HUDEP-2 (cell line): ENCODE measurements around the gene NFE2L3.
A peak's percentile ranks its signal among the peaks of the same experiment; 100 is the strongest.
"Not testable (repeated sequence)": the region's sequence is repeated elsewhere in the genome, so short reads cannot be mapped to it uniquely, and the experiment has no call there.

Experiments used
- DNase-seq, 76 experiments: peaks; one replicate each; lab custom pipeline; 2025; ENCODE audit not compliant: unreplicated experiment in 76 of 76; lab: John Stamatoyannopoulos, UW

Gene NFE2L3

DNA sequence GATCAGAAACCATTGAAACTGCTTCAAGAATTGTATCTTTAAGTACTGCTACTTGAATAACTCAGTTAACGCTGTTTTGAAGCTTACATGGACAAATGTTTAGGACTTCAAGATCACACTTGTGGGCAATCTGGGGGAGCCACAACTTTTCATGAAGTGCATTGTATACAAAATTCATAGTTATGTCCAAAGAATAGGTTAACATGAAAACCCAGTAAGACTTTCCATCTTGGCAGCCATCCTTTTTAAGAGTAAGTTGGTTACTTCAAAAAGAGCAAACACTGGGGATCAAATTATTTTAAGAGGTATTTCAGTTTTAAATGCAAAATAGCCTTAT is 33.8 kb downstream of the NFE2L3 start:
- peak in 2 of 76 experiments; percentile 6 to 16 for DNase-seq

DNA sequence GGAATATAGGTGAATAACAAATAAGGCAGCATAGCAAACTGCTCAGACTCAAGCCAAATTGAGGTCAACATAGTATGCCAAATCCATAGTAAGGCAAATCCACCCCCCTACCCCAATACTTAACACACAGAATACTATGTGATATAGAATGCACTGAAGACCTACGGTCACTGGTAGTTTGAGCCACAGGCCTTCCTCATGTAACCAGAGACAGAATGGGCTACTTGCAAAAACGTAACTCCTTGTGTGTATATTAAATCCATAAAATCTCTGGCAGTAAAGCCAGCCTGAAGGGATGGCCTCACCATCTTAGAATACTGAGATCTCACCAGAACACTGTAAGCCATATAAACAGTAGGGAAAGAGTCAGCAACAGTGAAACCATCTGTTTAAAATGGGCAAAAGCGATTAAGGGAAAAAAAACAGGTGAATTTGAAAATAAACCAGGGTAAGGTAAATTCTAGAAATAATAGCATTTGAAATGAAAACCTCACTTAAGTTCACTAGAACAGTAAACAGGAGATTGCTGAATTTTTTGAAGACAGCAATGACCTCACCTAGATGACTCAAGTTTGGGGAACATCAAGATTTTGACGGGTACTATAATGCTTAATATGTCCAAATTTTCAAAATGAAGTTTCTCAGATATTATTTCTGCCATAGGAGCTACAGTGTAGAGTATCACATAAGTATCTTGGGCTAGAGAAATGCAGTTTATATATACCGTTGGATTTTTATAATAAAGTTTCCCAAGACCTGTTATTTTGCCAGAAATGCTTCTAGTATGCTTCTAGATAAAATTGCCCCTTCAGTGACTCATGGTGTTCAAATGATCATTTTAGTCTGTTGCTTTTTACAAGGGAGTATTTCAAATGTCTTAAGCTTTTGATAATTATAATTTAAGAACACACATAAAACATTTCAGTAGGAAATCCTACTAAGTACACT is 34.6 kb downstream of the NFE2L3 start:
- DNase-seq = no peak

DNA sequence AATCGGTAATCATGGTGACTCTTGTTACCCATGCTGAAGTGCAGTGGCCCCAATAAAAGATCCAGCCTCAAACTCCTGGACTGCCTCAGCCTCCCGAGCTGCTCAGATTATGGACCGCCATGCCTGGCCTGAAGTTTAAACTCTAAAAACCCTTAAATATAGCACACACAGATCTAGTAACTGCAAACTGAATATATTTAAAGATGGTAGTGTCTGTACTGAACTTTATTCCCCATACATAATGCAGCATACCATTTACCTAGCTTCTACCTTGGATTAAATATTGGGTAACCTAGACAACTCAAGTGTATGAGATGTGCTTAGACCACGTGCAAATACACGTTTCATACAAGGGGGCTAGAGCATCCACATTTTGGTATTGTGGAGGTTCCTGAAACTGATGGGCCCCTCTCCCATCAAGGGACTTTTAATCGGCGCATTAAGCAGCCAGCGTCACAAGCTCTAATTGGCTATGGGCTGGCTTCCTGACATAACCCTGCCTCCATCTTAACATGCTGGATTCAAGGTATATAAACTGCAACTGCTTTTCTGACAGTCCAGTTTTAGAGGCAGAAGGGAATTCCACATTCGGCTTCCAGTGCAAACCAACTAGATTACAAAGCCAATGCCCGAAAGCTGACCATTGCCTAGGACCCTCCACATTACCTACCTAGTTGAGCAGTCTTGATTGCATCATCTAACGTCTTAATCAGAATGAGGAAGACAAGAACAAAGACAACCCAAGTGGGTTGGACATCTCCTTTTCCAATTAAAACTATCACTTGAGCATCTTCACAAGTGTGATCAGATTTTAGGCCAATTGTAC is 35.6 kb downstream of the NFE2L3 start:
- DNase-seq = peak in 7 of 76 experiments; percentile 22 to 43 (median 37)

DNA sequence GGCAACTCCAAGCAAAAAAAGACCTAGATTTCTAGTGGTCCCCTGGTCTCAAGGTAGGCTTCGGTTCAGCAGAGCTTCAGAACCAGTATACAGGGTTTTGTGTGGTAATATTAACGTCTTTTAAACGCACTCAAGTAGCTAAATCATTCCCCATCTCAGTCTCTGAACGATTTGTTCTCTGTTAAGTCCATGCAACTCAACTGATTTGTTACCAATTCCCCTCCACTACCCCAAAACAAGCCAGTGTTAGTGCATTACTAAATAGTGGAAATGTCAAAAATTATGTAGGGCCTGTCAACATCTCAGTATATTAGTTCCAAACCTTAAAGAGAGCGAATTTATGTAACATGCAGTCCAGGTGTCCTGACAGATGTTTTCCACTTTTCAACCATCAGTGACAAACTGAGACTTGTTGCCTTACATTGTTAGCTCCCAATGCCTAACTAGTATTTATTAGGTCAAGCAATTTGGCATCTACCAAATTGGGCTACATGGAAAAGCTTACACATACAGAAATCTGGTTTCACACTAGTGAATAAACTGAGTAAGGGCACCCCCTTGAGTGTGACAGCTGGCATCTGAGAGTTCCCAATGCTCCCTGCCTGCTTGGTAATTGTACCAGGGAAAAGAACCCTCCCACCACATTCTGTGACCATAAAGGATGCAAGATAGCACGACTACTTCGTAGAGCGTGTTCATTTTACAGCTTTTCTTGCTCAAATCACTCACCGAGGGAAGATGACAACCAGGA is 36.4 kb downstream of the NFE2L3 start:
- peak in 1 of 76 experiments; percentile 29 for DNase-seq

DNA sequence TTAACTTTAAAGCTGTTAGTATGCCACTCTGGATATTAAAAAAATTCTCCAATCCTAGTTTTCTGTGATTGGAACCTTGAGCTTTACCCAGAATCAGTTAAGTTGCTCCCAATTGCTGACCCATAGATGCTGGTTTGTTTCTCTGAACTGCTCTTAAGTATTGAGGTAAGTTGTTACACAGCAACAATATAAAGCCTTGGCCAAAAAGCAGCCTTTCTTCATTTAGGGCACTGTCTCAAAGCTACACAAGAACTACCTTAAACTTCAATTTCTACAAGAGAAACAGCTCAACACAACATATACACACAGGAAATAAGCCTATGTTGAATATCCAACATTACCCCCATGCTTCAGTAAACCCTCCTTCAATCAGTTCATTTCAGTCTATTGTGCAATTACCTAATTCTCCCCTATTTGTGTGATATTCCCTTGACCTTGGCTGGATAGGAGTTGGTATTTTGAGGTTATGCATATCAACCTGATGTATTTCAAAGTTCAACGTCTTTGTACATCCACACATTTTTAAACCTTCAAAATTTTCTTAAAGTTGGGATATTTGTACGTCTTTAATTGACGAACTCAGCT is 37.1 kb downstream of the NFE2L3 start:
- DNase-seq = no peak

DNA sequence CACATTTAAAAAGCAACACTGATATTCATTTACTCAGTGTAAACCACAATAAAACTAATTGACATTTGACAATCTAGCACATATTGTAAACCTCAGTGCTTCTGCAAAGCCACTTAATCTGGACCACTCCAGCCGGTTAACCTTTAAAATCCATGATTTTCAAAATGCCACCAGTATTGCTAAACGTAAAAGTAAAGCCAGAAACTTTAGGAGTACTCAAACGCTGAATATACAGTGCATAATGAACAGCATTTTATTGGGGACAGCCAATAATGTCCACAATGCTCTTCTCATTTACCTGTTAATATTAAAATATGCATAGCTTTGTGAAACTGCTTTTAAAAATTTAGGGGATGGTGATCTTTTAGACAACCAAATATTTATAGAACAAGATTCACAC is 37.7 kb downstream of the NFE2L3 start:
- DNase-seq = no peak

DNA sequence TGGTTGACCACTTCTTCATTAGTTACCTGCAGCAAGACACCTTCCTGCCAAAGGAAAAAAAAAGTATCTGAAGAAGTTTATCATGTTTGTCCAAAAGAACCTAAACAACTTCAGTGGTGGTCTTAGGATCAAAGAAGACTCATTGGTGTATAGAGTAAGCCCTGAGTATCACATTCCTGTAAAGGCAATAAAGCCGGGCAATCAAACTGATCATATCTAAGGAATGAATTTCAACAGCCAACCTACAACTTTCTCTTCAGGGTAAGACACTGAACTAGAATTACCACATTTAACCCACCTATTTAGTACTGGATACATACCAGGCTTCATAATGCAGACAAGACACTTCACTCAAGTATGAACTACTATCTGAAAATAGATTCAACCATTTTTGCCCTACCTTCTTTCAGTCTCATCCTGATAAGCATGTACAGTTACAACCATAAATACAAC is 38.4 kb downstream of the NFE2L3 start:
- DNase-seq = no peak

DNA sequence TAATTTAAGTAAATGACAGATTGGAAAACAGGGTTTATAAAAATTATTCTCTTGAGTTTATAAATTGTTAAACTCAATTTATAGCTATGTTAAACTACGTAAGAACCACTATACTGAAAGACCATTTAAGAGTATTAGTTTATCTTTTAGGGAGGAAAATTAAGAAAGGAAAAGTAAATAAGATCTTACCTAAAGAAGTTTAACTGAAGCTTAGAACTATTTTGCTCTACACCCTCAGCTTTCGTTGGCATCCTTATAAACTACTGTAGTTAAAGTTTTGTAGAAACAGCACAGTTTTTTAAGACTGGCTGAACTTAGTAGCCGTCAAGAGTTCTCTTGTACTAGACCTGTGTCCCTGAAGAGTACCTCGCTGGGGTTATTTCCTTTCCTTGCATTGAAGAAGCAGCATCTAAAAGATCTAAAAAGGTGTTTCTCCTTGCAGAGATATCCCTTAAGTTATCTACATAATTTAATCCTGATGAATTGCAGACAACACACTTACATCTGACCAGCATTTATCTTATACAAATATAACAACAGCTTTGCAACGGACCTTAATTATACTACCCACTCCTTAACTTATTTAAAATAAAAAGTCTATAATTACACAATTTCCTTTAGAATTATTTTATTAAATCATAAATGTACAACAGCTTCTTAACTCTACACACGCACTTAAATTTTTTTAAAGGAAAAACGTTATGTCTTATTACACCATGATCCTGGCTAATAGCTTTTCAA is 39.4 kb downstream of the NFE2L3 start:
- no peak for DNase-seq

DNA sequence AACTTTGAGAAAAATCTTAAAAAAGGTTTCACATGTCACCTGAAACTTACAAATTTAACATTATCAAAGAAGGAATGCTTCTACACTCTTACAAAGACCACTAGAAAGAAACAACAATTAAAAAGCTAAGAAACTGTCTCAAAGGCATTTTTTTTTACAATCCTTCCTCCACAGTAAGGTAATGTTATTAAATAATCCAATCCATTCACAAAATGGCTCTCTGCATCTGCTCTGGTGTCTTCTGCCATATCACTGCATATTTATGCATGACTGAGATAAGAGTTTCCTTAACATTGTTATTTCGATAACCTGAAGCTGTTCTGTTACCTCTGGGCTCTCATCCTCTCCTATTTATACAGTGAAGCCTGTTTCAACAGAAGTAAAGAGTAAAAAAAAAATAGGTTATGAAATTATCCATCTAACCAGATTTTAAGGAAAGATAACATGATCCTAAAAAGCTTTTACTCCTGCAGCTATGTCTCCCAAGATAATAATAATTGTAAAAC is 40.0 kb downstream of the NFE2L3 start:
- DNase-seq = no peak

DNA sequence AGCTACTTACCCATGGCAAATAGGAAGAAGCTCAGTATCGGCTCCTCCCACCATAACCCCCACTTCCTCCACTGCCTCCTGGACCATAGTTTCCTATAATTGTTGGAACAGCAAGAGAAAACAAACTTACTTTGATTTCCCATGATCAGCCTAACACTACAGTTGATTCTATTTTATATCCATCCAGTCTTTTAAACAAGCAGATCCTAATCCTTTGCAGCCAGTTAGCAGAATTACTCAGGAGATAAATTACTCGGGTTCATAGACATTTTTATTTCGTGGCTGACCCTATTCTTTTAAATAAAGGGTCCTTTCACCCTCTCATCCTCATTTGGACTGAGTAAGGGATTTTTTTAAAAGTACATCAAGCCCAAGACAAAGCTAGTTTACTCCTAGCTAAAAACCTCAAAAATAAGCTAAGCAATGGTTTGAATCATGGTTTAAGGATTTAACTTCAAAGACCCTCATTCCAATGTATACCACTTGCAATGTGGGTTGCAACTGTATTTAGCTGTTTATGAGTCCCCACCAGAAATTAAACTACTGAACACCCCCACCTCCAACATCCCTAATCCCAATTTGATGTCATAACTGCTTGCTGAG is 40.6 kb downstream of the NFE2L3 start:
- no peak for DNase-seq

DNA sequence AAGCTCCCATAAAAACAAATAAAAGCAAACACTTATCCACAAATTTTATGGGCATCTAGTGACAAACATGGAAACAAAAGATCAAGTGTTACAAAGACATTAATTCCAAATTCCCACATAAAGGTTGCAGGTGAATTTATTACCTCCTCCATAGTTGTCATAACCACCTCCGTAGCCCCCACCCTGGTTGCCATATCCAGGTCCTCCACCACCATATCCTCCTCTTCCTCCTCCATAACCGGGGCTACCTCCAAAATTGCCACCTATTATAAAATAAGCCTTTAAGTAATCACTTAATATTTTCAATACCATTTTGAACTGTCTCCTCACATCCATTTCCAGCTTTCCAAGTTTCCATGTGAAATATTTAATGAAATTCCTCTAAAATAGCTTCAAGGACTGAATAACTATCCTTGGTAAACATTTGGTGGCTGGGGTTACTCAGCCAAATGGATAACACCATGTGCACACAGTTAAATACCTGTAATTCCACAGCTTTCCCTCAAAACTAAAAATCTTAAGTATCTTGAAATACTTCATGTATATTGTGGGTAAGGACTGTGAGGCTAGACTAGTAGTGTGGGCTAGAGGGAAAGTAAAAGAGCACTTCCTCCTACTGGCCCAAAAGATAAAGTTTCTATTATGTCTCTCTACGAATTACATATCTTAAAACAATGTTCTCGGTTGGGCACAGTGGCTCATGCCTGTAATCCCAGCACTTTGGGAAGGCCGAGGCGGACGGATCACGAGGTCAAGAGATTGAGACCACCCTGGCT is 41.6 kb downstream of the NFE2L3 start:
- DNase-seq = no peak

DNA sequence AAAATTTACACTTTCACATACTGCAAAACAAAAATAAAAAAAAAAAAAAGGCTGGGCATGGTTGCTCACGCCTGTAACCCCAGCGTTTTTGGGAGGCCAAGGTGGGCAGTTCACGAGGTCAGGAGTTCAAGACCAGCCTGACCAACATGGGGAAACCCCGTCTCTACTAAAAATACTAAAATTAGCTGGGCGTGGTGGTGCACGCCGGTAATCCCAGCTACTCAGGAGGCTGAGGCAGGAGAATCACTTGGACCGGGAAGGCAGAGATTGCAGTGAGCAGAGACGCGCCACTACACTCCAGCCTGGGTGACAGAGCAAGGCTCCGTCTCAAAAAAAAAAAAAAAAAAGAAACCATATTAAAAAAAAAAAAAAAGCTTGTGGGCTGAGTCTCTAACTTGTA is 42.8 kb downstream of the NFE2L3 start:
- not testable (repeated sequence) for DNase-seq

DNA sequence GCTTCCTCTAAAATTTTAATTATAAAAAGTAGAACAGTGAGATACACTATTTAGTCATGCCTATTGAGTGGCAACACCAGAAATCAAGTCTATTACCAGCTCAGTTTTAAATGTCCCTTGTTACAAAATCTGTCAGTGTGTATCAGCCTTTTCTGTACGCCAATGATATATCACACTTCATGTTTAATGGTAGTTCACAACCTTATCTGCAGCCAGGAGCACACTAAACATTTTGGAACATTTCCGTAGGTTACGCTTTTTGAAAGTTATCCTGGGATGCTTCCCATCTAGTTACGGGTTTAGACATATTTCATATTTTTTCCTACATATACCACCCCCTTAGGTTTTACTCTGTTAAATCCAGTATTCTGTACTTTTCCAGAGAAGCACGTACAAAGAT is 43.2 kb downstream of the NFE2L3 start:
- no peak for DNase-seq

DNA sequence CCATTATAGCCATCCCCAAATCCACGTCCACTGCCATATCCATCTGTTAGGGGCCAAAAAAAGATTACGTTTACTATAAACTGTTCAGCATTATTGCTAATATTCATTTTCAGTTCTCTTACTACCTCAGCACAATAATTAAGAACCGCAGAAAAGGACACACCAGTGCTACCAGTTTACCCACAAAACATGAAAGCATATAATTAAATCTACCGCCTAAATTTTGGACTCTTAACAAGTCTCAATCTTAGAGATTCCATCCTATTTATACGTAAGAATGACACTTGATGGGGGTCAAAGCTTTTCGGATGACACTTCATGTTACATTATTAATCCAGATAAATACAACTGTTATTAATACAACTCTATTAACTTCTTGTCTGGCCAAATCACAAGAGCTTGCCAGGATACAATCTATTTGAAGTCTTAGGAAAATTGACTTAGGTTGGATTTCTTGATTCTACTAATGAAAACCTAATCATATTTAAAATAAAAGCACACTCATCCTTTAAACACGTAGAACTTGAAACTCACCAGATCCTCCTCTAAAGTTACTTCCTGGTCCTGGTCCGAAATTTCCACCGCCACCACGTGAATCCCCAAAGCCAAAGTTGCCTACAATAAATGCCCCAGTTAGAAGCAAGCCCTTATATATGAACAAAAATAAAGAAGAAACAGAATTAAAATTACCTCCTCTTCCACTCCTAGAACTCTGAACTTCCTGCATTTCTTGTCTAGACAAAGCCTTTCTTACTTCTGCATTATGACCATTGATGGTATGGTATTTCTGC is 44.1 kb downstream of the NFE2L3 start:
- DNase-seq = no peak

DNA sequence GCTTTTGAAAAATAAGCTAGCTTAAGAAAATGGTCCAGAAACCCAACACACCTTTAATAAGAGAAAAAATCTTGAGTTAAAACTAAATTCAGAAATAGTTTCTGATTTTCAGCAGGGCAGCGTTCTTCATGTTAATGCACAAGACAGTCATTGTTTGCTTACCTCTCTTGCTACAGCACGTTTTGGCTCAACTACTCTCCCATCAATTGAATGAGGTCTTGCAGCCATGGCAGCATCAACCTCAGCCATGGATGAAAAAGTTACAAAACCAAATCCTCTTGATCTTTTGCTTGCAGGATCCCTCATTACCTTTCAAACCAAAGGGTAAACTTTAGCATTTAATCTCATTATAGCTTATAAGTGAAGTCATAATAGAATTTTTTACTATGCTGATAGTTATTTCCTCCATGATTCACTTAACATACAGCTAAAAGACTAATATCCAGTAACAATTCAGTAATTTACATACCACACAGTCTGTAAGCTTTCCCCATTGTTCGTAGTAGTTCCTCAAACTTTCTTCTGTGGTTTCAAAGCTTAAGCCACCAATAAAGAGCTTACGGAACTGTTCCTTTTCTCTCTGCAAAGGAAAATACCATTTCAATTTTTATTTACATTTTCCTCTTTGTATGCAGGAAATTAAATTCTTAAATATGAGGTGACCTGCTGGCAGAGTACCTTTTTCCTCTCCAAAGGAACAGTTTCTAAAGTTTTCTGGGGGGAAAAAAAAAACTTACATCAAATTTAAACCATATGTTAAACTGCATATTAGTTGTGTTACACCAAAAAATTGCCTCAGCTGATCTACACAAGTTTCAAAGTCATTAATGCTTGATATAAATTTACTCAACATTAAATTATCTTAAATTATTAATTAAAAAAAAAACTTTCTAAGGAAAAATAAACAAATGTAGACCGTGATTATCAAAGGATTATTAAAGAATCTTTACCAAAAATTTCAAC is 45.4 kb downstream of the NFE2L3 start:
- DNase-seq = no peak

DNA sequence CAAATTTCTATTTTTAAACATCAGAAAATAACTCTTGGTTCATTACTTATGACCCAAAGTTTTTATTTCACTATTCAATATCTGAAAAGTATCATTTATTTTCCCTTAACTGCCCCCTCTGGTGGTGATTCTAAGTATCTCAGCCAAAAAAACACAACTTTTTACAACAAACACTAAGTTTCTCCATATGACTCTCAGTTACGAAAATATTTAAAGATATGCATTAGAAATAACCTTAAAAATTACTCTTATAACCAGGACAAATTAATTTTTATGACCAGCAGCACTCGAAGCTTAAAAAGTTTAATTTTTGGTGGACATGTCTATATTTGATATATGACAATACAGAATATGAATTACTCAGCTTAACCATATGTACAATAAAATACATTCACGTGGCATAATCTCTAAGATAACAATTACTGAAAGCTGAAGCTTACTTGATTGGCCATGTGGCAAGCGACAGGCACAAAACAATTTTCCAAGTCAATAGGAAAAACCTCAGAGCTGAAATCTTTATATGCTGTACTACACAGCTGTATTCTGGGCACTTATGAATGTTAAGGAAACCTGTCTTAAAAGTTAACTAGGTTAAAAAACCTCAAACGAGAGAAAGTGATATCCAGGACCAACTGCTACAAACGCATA is 46.3 kb downstream of the NFE2L3 start:
- peak in 20 of 76 experiments; percentile 15 to 56 (median 30) for DNase-seq
